ENCODE measurements around the gene CNGA3.

DNA sequence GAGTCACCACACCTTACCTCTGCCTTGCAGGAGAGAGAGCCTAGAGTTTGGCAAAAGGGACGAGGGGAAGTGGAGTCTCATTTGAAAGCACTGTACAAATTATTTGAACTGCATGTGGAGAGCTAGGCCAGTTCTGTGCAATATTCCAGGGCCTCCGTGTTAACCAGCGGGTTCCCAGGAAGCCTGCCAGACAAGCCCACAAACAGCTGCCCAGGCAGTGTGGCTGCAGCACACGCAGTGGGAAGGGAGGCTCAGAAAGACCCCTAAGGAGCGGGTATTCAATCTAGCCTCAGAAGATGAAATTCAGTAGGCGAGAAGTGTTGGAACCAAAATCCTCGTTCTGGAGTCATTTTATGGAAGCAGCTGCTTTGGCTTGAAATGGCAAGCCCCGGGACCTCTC is 30.7 kb downstream of the CNGA3 start:
- TF ChIP-seq JUN (IDR thresholded peaks at IDR 0.05; ENCODE audit: borderline replicate concordance, insufficient read depth, insufficient read length, low read depth) (no peak), EZH2 (IDR thresholded peaks at IDR 0.05; ENCODE audit: borderline replicate concordance, low read depth, low read length, severe bottlenecking) (no peak)
- TF ChIP-seq, protein P1, sequence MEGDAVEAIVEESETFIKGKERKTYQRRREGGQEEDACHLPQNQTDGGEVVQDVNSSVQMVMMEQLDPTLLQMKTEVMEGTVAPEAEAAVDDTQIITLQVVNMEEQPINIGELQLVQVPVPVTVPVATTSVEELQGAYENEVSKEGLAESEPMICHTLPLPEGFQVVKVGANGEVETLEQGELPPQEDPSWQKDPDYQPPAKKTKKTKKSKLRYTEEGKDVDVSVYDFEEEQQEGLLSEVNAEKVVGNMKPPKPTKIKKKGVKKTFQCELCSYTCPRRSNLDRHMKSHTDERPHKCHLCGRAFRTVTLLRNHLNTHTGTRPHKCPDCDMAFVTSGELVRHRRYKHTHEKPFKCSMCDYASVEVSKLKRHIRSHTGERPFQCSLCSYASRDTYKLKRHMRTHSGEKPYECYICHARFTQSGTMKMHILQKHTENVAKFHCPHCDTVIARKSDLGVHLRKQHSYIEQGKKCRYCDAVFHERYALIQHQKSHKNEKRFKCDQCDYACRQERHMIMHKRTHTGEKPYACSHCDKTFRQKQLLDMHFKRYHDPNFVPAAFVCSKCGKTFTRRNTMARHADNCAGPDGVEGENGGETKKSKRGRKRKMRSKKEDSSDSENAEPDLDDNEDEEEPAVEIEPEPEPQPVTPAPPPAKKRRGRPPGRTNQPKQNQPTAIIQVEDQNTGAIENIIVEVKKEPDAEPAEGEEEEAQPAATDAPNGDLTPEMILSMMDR (IDR thresholded peaks at IDR 0.05; ENCODE audit: extremely low read depth in 1 of 2, insufficient read depth in 1 of 2, low read depth in 1 of 2, low read length in 2 of 2), result no peak
